Endometrial microvascular endothelial cells (primary cell): ENCODE data around the gene MYO16. TPM values are rescaled to one million over a fixed set of nuclear protein-coding genes. Genes with fewer than 3 reads are reported as not detected.

Experiments
- in situ Hi-C: cut with HindIII; loops from 2 replicates; pipeline ENCODE4 v1.10.0; 2017; ENCODE audit warnings: low sequenced_read_pairs, low pct_unique_long_range_greater_than_20kb; ENCODE audit errors: inconsistent ontology term
- total RNA-seq: library from RNA; depleted of rRNA; stranded (reverse); fragments of >200 nt; gene quantifications from one replicate; pipeline ENCODE4 v1.2.3, GENCODE V29; 2015; ENCODE audit errors: inconsistent ontology term

The MYO16 gene
- total RNA-seq, 1 donor from 2014 or later: not detected

GRCh38 chr13:109175666-109176065 is 546.3 kb downstream of the MYO16 start:
- in situ Hi-C loops: no loop called here

GRCh38 chr13:109180905-109181425 is 551.6 kb downstream of the MYO16 start:
- in situ Hi-C loops: no loop called here

- in situ Hi-C loops: no loop called here
Observed at GRCh38 chr13:109182777-109183465, 553.5 kb downstream of the MYO16 start.

GRCh38 chr13:109191413-109191812 is 562.0 kb downstream of the MYO16 start:
- in situ Hi-C loops: no loop called here

GRCh38 chr13:109192306-109192705 is 562.9 kb downstream of the MYO16 start:
- in situ Hi-C loops: no loop called here

- in situ Hi-C loops: no loop called here
Observed at GRCh38 chr13:109196948-109197347, 567.5 kb downstream of the MYO16 start.

- in situ Hi-C loops: no loop called here
Observed at GRCh38 chr13:109198585-109198984, 569.2 kb downstream of the MYO16 start.

- in situ Hi-C loops: no loop called here
Observed at GRCh38 chr13:109199280-109199679, 569.9 kb downstream of the MYO16 start.

GRCh38 chr13:109200556-109200955 is 571.1 kb downstream of the MYO16 start:
- in situ Hi-C loops: no loop called here

- in situ Hi-C loops: no loop called here
Observed at GRCh38 chr13:109203587-109203986, 574.2 kb downstream of the MYO16 start.

- in situ Hi-C loops: no loop called here
Observed at GRCh38 chr13:109204252-109204651, 574.8 kb downstream of the MYO16 start.

GRCh38 chr13:109204657-109205056 is 575.2 kb downstream of the MYO16 start:
- in situ Hi-C loops: no loop called here

GRCh38 chr13:109205315-109205714 is 575.9 kb downstream of the MYO16 start:
- in situ Hi-C loops: no loop called here

- in situ Hi-C loops: no loop called here
Observed at GRCh38 chr13:109206616-109207015, 577.2 kb downstream of the MYO16 start.

- in situ Hi-C loops: no loop called here
Observed at GRCh38 chr13:109207622-109208021, 578.2 kb downstream of the MYO16 start.

GRCh38 chr13:109208522-109208921 is 579.1 kb downstream of the MYO16 start:
- in situ Hi-C loops: no loop called here

- in situ Hi-C loops: no loop called here
Observed at GRCh38 chr13:109209526-109209925, 580.1 kb downstream of the MYO16 start.

- in situ Hi-C loops: no loop called here
Observed at GRCh38 chr13:109211616-109212015, 582.2 kb downstream of the MYO16 start.

GRCh38 chr13:109212650-109213049 is 583.2 kb downstream of the MYO16 start:
- in situ Hi-C loops: no loop called here

- in situ Hi-C loops: no loop called here
Observed at GRCh38 chr13:109213714-109214113, 584.3 kb downstream of the MYO16 start.

- in situ Hi-C loops: no loop called here
Observed at GRCh38 chr13:109214393-109214792, 585.0 kb downstream of the MYO16 start.
